Nephron (organoid): Measurements from ENCODE around the gene CEACAM1.
"Not testable (repeated sequence)": the region's sequence is repeated elsewhere in the genome, so short reads cannot be mapped to it uniquely, and the experiment has no call there.

Experiments used
- H3K27ac Mint-ChIP-seq, 3 experiments: 2 replicates each; pipeline ENCODE4 v1.8.0; 2020; ENCODE audit warnings: mixed read lengths in 3 of 3, mild to moderate bottlenecking in 2 of 3, moderate library complexity in 1 of 3
- H3K27me3 Mint-ChIP-seq: 2 replicates; pipeline ENCODE4 v1.8.0; 2021; ENCODE audit warnings: low read depth, mild to moderate bottlenecking, moderate library complexity, mixed read lengths
- H3K36me3 Mint-ChIP-seq: 2 replicates; pipeline ENCODE4 v1.8.0; 2020; ENCODE audit warnings: low read depth, mixed read lengths
- H3K4me1 Mint-ChIP-seq: 2 replicates; pipeline ENCODE4 v1.8.0; 2020; ENCODE audit warnings: mixed read lengths
- H3K4me3 Mint-ChIP-seq, 3 experiments: 2 replicates each; pipeline ENCODE4 v1.8.0; 2020; ENCODE audit warnings: mild to moderate bottlenecking in 3 of 3, mixed read lengths in 3 of 3, moderate library complexity in 2 of 3
- H3K9me3 Mint-ChIP-seq: 2 replicates; pipeline ENCODE4 v1.8.0; 2020; ENCODE audit warnings: mixed read lengths
- TF ChIP-seq, protein P1 (sequence below), 3 experiments: fragments of 200-600 bp; sonication (generic); IDR thresholded peaks; one replicate each; pipeline ENCODE4 v1.5.0; 2021; ENCODE audit warnings: antibody characterized with exemption in 3 of 3; ENCODE audit not compliant: unreplicated experiment in 3 of 3

CEACAM1 gene

DNA sequence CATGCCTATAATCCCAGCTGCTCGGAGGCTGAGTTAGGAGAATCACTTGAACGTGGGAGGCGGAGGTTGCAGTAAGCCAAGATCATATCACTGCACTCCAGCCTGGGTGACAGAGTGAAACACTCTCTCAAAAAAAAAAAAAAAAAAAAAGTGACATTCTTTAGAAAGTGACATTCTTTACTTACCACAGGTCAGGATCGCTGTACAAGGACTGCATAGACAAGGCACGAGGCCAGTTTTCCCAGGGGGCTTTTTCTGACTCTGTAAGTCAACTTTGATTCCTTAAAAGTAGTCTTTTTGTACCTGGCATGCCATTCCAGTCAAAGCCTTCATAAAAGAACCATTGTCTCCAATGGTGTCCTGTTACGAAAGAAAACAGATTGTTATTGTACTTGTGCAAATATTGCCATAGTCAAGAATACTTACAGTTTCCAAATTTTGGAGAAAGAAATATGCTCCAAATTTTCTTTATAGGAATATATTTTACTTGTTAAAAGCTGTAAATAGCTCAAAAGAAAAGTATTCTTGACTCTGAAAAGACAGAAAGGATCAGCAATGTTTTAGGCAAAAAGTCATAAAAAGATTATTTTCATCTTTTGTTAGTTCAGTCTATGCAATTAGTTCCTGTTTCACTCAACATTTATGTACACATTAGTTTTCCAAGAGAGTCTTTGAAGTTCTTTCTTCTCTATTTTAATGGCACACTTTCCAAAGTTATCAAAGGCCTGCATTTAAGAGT, 39.3 kb downstream of the CEACAM1 start:
- Mint-ChIP-seq H3K36me3 (no peaks in the 10 kb centered on the region), H3K9me3 (no peaks in the 10 kb centered on the region), H3K4me1 (no peaks in the 10 kb centered on the region), H3K27me3 (no peaks in the 10 kb centered on the region), H3K4me3 (no peak overlapping the region), H3K27ac (no peak overlapping the region)
- TF ChIP-seq, protein P1, sequence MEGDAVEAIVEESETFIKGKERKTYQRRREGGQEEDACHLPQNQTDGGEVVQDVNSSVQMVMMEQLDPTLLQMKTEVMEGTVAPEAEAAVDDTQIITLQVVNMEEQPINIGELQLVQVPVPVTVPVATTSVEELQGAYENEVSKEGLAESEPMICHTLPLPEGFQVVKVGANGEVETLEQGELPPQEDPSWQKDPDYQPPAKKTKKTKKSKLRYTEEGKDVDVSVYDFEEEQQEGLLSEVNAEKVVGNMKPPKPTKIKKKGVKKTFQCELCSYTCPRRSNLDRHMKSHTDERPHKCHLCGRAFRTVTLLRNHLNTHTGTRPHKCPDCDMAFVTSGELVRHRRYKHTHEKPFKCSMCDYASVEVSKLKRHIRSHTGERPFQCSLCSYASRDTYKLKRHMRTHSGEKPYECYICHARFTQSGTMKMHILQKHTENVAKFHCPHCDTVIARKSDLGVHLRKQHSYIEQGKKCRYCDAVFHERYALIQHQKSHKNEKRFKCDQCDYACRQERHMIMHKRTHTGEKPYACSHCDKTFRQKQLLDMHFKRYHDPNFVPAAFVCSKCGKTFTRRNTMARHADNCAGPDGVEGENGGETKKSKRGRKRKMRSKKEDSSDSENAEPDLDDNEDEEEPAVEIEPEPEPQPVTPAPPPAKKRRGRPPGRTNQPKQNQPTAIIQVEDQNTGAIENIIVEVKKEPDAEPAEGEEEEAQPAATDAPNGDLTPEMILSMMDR (IDR thresholded peaks at IDR 0.05; ENCODE audit: unreplicated experiment in 3 of 3): no peak

DNA sequence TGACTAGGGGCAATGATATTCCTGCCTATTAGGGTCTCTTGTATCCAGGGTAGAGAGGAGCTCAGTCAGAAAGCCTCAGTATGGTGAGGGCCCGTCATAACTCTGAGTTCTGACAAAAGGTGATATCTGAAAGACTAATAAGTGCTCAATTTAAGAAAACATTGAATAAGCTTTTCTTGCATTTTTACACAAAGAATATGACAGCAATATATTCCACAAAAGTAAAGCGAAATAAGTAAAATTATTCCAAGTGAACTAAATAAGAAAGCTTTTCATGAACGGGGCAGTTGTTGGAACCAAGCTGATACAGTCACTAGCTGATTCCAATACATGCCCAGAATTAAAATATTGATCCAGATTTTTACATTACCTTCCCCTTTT, 40.5 kb downstream of the CEACAM1 start:
- Mint-ChIP-seq H3K27me3 (no peaks in the 10 kb centered on the region), H3K4me1 (no peaks in the 10 kb centered on the region), H3K27ac (no peak overlapping the region), H3K9me3 (no peaks in the 10 kb centered on the region), H3K36me3 (no peaks in the 10 kb centered on the region), H3K4me3 (no peak overlapping the region)
- TF ChIP-seq, protein P1 (IDR thresholded peaks at IDR 0.05; ENCODE audit: unreplicated experiment in 3 of 3): no peak

DNA sequence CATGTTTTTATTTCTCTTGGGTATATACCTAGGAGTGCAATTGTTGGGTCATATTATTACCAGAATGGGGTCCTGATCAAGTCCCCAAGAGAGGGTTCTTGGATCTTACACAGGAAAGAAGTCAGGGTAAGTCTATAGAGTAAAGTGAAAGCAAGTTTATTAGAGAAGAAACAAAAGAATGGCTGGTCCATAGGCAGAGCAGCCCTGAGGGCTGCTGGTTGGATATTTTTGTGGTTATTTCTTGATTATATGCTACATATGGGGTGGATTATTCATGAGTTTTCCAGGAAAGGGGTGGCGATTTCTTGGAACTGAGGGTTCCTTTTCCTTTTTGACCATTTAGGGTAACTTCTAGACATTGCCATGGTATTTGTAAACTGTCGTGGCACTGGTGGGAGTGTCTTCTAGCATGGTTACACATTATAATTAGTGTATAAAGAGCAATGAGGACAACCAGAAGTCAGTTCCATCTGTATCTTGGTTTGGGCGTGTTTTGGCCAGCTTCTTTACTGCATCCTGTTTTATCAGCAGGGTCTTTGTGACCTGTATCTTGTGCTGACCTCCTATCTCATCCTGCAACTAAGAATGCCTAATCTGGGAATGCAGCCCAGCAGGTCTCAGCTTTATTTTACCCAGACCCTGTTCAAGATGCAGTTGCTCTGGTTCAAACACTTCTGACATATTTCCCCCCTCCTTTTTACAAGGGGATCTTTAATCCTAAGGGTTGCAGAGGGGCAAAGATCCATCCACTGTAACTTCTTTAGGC, 41.1 kb downstream of the CEACAM1 start:
- no peaks in the 10 kb centered on the region for H3K27me3 Mint-ChIP-seq
- H3K27ac Mint-ChIP-seq: no peak overlapping the region
- TF ChIP-seq, protein P1 (IDR thresholded peaks at IDR 0.05; ENCODE audit: unreplicated experiment in 3 of 3): no peak
- no peaks in the 10 kb centered on the region for H3K4me1 Mint-ChIP-seq
- H3K9me3 Mint-ChIP-seq: no peaks in the 10 kb centered on the region
- no peak overlapping the region for H3K4me3 Mint-ChIP-seq
- no peaks in the 10 kb centered on the region for H3K36me3 Mint-ChIP-seq

DNA sequence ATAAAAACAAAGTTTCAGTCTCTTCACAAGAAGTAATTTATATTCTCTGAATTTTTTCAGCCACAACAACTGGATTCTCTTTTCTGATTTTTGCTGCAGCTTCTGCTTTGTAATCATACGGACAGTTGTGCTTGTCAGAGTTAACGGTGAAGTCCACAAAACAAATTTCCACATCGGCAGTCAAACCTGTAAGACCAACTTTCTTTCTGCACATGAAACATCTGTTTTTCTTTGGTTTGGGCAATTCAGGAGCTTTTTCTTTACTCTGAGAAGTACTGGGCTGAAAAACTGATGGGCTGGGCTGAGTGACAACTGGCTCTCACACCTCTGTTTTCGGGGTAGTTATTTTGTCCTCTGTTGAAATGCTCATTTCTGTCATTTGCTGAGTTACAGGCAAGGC, 43.2 kb downstream of the CEACAM1 start:
- H3K27ac Mint-ChIP-seq, H3K9me3 Mint-ChIP-seq, H3K4me3 Mint-ChIP-seq, H3K36me3 Mint-ChIP-seq, H3K27me3 Mint-ChIP-seq, H3K4me1 Mint-ChIP-seq: not testable (repeated sequence)

DNA sequence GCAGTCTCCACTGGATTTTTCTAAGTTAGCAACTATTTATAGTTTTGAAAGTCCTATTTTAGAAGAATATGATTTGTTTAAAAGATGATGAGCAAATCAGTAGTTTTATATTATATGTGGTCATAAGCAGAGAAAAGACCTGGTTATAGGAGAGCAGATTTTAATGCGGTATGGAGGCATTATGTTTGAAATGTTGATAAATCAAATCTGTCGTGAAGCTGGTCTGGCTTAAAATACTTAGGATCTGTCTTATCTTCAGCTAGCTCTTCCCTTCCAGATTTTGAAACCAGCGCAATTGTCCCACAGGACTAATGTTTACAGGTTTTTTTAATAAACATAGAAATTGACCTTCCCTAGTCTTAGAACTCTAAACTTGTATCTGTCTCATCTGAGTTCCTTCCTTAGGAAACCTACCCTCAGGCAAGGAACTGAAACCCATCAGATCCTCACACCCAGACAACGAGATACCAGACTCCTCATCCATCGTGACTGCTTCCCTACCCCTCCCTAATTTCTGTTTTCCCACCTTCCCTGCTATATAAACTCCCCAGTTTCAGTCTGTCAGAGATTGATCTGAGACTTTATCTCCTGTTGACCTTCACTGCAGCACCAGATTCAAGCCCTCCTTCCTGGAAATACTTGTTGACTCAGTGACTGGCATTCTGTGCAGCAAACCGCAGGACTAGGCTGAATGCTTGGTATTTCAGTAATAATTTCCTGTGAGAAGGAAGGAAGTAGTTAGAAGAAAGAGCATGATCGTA, 47.8 kb downstream of the CEACAM1 start:
- Mint-ChIP-seq H3K9me3 (no peaks in the 10 kb centered on the region), H3K36me3 (no peaks in the 10 kb centered on the region), H3K4me1 (no peaks in the 10 kb centered on the region), H3K27me3 (no peaks in the 10 kb centered on the region), H3K4me3 (no peak overlapping the region), H3K27ac (no peak overlapping the region)
- TF ChIP-seq, protein P1 (IDR thresholded peaks at IDR 0.05; ENCODE audit: unreplicated experiment in 3 of 3): no peak

DNA sequence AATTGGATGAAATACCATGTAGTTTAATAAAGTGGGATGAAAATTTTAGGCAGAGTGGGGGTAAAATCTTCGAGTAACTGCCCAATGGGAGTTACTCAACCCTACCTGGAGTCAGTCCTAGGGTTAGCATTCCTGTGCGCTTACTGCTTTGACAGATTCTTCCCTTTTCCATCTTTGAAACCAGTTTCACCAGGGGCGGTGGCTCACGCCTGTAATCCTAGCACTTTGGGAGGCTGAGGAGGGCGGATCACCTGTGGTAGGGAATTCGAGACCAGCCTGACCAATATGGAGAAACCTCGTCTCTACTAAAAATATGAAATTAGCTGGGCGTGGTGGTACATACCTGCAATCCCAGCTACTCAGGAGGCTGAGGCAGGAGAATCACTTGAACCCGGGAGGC, 48.5 kb downstream of the CEACAM1 start:
- Mint-ChIP-seq H3K27ac (no peak overlapping the region), H3K9me3 (no peaks in the 10 kb centered on the region), H3K27me3 (peaks cover 2% of the 10 kb centered on the region), H3K4me3 (no peak overlapping the region), H3K36me3 (no peaks in the 10 kb centered on the region), H3K4me1 (no peaks in the 10 kb centered on the region)
- TF ChIP-seq, protein P1 (IDR thresholded peaks at IDR 0.05; ENCODE audit: unreplicated experiment in 3 of 3): no peak
